Lower lobe of right lung (tissue), 2 donors: Measurements from ENCODE around the gene IRAK2. TPM values are rescaled to one million over a fixed set of nuclear protein-coding genes. Genes with fewer than 3 reads are reported as not detected.
"Not testable (repeated sequence)": the region's sequence is repeated elsewhere in the genome, so short reads cannot be mapped to it uniquely, and the experiment has no call there.

Experiments
- ATAC-seq, 2 donors: fragments of 200-7000 bp; cut with Tn5 transposase; one replicate each; pipeline ENCODE4 v1.9.1; 2020 to 2022; ENCODE audit warnings: mild to moderate bottlenecking in 2 of 2, moderate library complexity in 2 of 2
- DNase-seq: peaks from one replicate; pipeline ENCODE4 v3.0.0-alpha.2; 2020
- H3K27ac ChIP-seq: fragments of 200-600 bp; one replicate; pipeline ENCODE4 v1.8.0; 2022
- H3K27me3 ChIP-seq: fragments of 200-600 bp; one replicate; pipeline ENCODE4 v1.8.0; 2022; ENCODE audit warnings: low read depth
- H3K36me3 ChIP-seq: fragments of 200-600 bp; one replicate; pipeline ENCODE4 v1.8.0; 2022; ENCODE audit warnings: mild to moderate bottlenecking
- H3K4me1 ChIP-seq: fragments of 200-600 bp; one replicate; pipeline ENCODE4 v1.8.0; 2022
- H3K4me3 ChIP-seq: fragments of 200-600 bp; one replicate; pipeline ENCODE4 v1.8.0; 2022; ENCODE audit warnings: mild to moderate bottlenecking
- H3K9me3 ChIP-seq: fragments of 200-600 bp; one replicate; pipeline ENCODE4 v1.8.0; 2022
- intact Hi-C: fragments of 100-400 bp; cut with DNase I; formaldehyde crosslinking; loops from one replicate; pipeline ENCODE4 v1.11.0; 2022
- total RNA-seq: library from RNA; stranded (reverse); fragmentation: NEBNext Ultra II Directional; extraction: Animal tissue kit (Norgen Biotek cat#: 25700); gene quantifications from one replicate; pipeline ENCODE4 v1.2.1, GENCODE V29; 2021
- TF ChIP-seq, protein P1 (sequence below): fragments of 200-600 bp; IDR thresholded peaks from one replicate; pipeline ENCODE4 v1.8.0; 2022; ENCODE audit warnings: antibody characterized with exemption, mild to moderate bottlenecking
- donor health status: DM: no; HTN: yes; CAD: no; lungs with severe emphysema.

IRAK2 gene
- total RNA-seq, 1 donor from 2014 or later = 3.9 TPM

DNA sequence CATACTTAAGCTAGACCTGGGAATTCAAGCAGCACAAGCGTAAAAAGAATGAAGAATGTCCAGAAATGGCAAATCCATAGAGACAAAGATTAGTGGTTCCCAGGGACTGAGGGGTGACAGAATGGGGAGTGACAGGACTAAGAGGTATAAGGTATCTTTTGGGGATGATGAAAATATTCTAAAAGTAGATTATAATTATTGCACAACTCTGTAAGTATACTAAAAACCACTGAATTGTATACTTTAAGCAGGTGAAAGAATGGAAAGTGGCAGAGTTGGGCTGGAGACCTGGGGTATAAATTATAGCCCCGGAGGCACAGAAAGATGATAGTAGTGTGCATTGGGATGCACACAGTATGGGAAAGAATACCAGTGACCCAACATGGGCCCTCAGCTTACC lies 43.7 kb upstream of the IRAK2 start:
- TF ChIP-seq, protein P1, sequence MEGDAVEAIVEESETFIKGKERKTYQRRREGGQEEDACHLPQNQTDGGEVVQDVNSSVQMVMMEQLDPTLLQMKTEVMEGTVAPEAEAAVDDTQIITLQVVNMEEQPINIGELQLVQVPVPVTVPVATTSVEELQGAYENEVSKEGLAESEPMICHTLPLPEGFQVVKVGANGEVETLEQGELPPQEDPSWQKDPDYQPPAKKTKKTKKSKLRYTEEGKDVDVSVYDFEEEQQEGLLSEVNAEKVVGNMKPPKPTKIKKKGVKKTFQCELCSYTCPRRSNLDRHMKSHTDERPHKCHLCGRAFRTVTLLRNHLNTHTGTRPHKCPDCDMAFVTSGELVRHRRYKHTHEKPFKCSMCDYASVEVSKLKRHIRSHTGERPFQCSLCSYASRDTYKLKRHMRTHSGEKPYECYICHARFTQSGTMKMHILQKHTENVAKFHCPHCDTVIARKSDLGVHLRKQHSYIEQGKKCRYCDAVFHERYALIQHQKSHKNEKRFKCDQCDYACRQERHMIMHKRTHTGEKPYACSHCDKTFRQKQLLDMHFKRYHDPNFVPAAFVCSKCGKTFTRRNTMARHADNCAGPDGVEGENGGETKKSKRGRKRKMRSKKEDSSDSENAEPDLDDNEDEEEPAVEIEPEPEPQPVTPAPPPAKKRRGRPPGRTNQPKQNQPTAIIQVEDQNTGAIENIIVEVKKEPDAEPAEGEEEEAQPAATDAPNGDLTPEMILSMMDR = no peak

DNA sequence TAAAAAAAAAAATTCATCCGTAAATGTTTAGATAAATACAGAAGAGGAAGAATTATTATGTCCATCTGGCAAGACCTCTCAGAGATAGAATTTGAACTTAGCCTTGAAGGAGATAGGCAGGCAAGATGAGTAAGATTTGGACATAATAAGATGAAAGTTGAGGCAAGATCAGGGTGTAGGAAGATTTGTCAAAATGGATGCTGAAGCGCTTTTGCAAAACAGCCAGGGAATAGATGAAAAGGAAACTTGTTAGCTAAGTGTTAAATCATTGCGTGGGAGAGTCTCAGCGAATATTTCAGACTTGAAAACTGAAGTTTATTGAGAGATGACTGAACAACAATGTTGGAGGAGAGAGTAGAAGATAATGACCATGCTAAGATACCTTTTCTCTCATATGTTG lies 42.0 kb upstream of the IRAK2 start:
- H3K27me3 ChIP-seq = no peaks in the 10 kb centered on the region
- DNase-seq = no peak
- H3K36me3 ChIP-seq = peaks cover 68% of the 10 kb centered on the region
- no peak overlapping the region for H3K4me3 ChIP-seq
- no peak for ATAC-seq
- TF ChIP-seq, protein P1 = no peak
- no peaks in the 10 kb centered on the region for H3K9me3 ChIP-seq
- H3K4me1 ChIP-seq = peaks cover 3% of the 10 kb centered on the region
- H3K27ac ChIP-seq = no peak overlapping the region
- intact Hi-C loops = no loop called here

More for the DNA sequence above, 43.7 kb upstream of the IRAK2 start:
- no peaks in the 10 kb centered on the region for H3K9me3 ChIP-seq
- DNase-seq (no peak), ATAC-seq (no peak)
- no peak overlapping the region for H3K27ac ChIP-seq
- peaks cover 51% of the 10 kb centered on the region for H3K36me3 ChIP-seq
- H3K4me1 ChIP-seq = peaks cover 19% of the 10 kb centered on the region
- intact Hi-C loops = no loop called here
- H3K4me3 ChIP-seq = no peak overlapping the region
- no peaks in the 10 kb centered on the region for H3K27me3 ChIP-seq

DNA sequence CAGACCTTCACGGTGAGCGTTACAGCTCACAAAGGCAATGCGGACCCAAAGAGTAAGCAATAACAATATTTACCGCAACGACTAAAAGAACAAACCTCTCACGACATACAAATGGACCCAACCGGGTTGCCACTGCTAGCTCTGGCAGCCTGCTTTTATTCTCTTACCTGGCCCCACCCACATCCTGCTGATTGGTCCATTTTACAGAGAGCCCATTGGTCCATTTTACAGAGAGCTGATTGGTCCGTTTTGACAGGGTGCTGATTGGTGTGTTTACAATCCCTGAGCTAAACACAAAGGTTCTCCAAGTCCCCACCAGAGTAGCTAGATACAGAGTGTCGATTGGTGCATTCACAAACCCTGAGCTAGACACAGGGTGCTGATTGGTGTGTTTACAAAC lies 28.8 kb upstream of the IRAK2 start:
- H3K27me3 ChIP-seq, H3K36me3 ChIP-seq, intact Hi-C loops, DNase-seq, H3K9me3 ChIP-seq, H3K4me3 ChIP-seq, H3K27ac ChIP-seq, ATAC-seq, H3K4me1 ChIP-seq: not testable (repeated sequence)

DNA sequence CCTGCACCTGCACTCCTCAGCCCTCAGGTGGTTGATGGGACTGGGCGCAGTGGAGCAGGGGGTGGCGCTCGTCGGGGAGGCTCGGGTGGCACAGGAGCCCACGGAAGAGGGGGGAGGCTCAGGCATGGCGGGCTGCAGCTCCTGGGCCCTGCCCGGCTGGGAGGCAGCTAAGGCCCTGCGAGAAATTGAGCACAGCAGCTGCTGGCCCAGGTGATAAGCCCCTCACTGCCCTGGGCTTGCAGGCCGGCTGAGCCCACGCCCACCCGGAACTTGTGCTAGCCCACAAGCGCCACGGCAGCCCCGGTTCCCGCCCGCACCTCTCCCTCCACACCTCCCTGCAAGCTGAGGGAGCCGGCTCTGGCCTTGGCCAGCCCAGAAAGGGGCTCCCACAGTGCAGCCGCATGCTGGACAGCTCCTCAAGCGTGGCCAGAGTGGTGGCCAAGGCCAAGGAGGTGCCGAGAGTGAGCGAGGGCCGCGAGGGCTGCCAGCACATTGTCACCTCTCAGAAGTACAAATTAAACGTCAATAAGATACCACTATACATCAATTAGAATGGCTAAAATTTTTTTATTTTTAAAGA lies 28.2 kb upstream of the IRAK2 start:
- H3K9me3 ChIP-seq = no peaks in the 10 kb centered on the region
- no peak overlapping the region for H3K4me3 ChIP-seq
- TF ChIP-seq, protein P1 = no peak
- H3K27ac ChIP-seq = no peak overlapping the region
- intact Hi-C loops = no loop called here
- H3K27me3 ChIP-seq = no peaks in the 10 kb centered on the region
- no peak for DNase-seq
- no peaks in the 10 kb centered on the region for H3K36me3 ChIP-seq
- no peak for ATAC-seq
- no peaks in the 10 kb centered on the region for H3K4me1 ChIP-seq

DNA sequence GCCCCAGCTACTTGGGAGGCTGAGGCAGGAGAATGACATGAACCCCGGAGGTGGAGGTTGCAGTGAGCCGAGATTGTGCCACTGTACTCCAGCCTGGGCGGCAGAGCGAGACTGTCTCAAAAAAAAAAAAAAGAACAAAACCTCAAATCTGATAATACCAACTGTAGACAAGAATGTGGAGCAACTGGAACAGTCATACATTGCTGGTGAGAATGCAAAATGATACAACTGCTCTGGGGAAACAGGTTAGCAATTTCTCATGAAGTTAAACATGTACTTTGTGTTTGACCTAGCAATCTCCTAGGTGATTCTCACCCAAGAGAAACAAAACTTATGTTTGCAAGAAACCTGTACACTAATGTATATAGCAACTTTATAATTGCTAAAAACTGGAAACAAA lies 27.5 kb upstream of the IRAK2 start:
- ATAC-seq = no peak
- Histone ChIP-seq H3K36me3 (no peaks in the 10 kb centered on the region), H3K4me1 (no peaks in the 10 kb centered on the region), H3K9me3 (no peaks in the 10 kb centered on the region), H3K27ac (no peak overlapping the region), H3K4me3 (no peak overlapping the region), H3K27me3 (no peaks in the 10 kb centered on the region)
- intact Hi-C loops = no loop called here
- TF ChIP-seq, protein P1 = no peak
- DNase-seq = no peak

DNA sequence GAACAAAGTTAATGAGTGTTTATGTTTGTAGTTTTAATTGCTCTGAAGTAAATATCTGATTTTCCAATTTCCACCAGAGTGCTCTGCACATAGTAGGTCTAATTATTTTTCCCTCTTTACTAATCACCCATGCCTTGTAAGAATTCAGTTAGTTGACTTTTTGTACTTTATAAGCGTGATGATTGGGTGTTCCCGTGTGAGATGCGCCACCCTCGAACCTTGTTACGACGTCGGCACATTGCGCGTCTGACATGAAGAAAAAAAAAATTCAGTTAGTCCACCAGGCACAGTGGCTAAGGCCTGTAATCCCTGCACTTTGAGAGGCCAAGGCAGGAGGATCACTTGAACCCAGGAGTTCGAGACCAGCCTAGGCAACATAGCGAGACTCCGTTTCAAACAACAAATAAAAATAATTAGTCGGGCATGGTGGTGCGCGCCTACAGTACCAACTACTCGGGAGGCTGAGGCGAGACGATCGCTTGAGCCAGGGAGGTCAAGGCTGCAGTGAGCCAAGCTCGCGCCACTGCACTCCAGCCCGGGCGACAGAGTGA lies 23.6 kb upstream of the IRAK2 start:
- H3K27me3 ChIP-seq = no peaks in the 10 kb centered on the region
- intact Hi-C loops = no loop called here
- H3K4me3 ChIP-seq = peak overlapping the region; percentile 77
- peaks cover 37% of the 10 kb centered on the region for H3K4me1 ChIP-seq
- ATAC-seq = no peak
- peak overlapping the region; percentile 90 for H3K27ac ChIP-seq
- TF ChIP-seq, protein P1 = no peak
- no peaks in the 10 kb centered on the region for H3K9me3 ChIP-seq
- DNase-seq = peak; percentile 52
- H3K36me3 ChIP-seq = peaks cover 10% of the 10 kb centered on the region
